ENCODE results near the gene TLR6.

TLR6 gene

DNA sequence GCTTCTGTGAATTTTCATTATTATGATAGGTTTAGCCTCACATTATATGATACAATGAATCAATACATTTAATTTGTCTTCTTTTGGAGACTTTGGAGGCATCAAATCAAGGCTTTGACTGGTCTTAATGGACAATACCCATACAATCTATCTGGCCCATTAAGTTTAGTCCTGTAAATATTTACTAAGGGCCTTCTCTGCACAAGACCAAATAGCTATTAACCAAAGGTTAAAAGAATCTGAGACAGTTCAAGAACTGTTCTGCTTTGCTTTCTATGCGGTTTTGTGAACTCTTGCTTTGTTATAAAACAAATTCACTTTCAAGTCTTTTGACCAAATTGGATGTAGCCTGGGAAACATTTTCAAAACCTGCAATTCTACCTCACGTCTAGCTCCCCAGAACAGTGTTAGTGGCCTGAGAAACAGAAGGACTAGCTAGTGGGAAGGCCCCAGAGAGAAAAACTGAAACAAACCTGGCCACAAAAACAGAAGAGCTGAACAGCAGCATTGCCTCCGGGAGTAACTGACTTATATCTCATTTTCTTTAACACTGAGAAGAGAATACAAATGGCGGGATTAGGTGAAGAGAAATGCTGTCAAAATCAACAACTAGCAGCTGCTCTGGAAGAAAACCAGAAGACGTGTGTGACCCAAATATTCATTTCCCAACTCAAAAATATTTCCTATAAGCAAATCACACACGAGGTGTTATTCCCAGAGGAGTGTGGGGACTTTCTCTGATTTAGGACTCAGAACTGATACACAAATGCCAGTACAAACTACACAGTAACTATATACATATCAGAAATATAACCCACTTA lies 52.6 kb downstream of the TLR6 start:
- Mint-ChIP-seq H3K4me1 (peaks cover 46% of the 10 kb centered on the region), H3K4me3 (peak overlapping the region; percentile 86), H3K27ac (peak overlapping the region; percentile 99), H3K9me3 (peaks cover 35% of the 10 kb centered on the region), H3K36me3 (peaks cover 51% of the 10 kb centered on the region), H3K27me3 (no peaks in the 10 kb centered on the region)
- peak; percentile 55 for DNase-seq
- CTCF ChIA-PET = interaction anchor here (0.5 to 6.5 kb wide), 21 partner anchors 9 to 624 kb away, joined by 3 to 91 read pairs (median 5); partner anchors contain the start of genes TLR10 and TLR6

DNA sequence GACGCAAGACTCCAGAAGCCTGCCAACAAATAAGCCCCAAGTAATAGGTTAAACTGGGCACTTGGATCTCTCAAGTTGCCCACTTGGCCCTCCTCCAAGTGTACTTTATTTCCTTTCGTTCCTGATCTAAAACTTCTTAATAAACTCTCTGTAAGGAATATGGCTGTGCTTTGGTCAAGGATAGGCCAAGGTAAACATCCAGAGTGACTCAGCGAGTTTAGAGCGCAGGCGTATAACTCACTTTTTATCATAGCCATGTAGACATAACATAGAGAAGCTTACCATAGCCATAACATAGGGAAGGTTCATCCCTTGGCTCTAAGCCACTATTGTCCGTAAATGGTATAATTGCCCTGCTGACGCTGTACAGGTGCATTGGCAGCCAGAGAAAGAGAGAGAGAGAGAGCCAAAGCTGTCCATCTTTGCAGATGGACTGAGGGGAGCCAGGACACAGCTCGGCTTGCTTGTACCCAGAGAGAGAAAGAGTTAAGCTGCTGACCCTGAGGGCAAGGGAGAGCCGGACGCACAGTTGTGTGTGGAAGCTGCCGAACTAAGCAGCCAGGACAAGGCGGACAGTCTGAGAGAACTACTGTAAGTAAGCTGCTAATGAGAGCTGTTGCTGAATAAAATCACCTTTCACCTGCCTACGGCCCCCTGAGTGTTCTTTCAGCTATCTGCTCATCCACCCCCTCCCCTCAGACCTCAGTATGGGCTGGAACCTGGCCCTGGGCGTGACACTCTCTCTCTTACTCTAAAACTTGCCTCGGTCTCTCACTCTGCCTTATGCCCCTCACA lies 53.9 kb downstream of the TLR6 start:
- Mint-ChIP-seq H3K27ac (peak overlapping the region; percentile 99), H3K4me3 (peak overlapping the region; percentile 86), H3K27me3 (no peaks in the 10 kb centered on the region), H3K9me3 (peaks cover 39% of the 10 kb centered on the region), H3K4me1 (peaks cover 46% of the 10 kb centered on the region), H3K36me3 (peaks cover 64% of the 10 kb centered on the region)
- CTCF ChIA-PET = interaction anchor here (1.1 to 6.5 kb wide), 10 partner anchors 8 to 623 kb away, joined by 3 to 91 read pairs (median 8); partner anchors contain the start of gene TLR10
- DNase-seq = no peak

DNA sequence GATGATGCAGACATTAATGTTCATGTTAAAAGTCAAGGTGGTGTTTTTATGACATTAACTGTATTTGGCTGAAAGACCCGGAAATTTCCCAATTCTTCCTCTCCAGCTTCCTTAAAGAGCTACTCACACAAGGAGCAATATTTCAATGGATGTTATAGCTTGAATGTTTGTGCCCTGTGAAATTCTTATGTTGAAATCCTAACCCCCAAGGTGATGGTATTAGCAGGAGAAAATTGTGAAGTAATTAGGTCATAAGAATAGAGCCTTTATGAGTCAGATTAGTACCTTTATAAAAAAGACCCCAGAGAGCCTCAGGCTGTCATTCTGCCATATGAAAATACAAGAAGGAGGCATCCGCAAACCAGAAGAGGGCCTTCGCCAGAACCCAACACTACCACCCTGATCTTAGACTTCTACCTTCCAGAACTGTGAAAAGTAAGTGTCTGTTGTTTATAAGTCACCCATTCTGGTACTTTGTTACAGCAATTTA lies 55.6 kb downstream of the TLR6 start:
- Mint-ChIP-seq H3K27ac (no peak overlapping the region), H3K27me3 (no peaks in the 10 kb centered on the region), H3K36me3 (peaks cover 81% of the 10 kb centered on the region), H3K9me3 (peaks cover 49% of the 10 kb centered on the region), H3K4me1 (peaks cover 41% of the 10 kb centered on the region), H3K4me3 (no peak overlapping the region)
- DNase-seq = no peak
- CTCF ChIA-PET = interaction anchor here (0.7 to 6.5 kb wide), 4 partner anchors 18 to 123 kb away, joined by 3 to 91 read pairs (median 36); partner anchors contain the start of gene TLR10

DNA sequence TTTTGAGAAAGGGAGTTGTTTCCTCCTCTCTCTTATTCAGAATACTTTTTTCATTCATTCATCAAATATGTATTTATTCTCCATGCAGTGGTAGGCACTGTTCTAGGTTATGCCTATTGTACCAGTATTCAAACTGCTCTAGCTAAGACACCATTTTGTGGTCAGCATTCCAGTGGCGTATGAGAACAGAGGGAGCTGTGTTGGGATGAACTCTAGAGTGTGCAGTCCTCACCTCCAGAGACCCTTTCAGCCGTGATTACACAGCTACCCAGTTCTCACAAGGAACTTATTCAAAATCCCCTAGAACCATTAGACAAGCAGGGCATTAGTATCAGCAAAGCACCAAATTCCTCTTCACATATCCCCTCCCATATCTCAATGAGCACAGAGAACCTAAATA lies 56.3 kb downstream of the TLR6 start:
- H3K36me3 Mint-ChIP-seq = peaks cover 87% of the 10 kb centered on the region
- peaks cover 34% of the 10 kb centered on the region for H3K4me1 Mint-ChIP-seq
- H3K27ac Mint-ChIP-seq = no peak overlapping the region
- H3K4me3 Mint-ChIP-seq = no peak overlapping the region
- peaks cover 56% of the 10 kb centered on the region for H3K9me3 Mint-ChIP-seq
- H3K27me3 Mint-ChIP-seq = no peaks in the 10 kb centered on the region
- no peak for DNase-seq
- CTCF ChIA-PET = interaction anchor here (1.5 to 6.5 kb wide), 3 partner anchors 17 to 60 kb away, joined by 3 to 91 read pairs (median 70); partner anchors contain the start of gene TLR10

DNA sequence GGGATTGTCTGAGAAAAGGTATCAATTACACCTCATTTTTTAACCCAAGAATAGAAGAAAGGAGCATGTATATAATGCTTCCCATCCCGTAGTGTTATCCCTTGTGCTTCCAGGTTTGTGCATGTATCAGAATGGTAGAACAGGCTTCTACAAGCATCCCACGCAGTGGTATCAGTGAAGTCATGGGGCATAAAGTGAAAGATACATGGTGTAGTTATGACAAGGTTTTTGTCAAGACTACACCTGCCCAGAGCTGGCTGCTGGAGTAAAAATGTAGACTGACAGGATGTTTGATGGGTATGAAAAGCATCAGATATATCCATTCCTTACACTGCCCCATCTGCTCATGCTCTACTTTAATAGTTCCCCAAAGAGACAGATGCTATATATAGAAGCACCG lies 61.5 kb downstream of the TLR6 start:
- no peaks in the 10 kb centered on the region for H3K27me3 Mint-ChIP-seq
- peaks cover 95% of the 10 kb centered on the region for H3K36me3 Mint-ChIP-seq
- H3K4me3 Mint-ChIP-seq = no peak overlapping the region
- CTCF ChIA-PET = interaction anchor here (0.9 to 1.2 kb wide), 2 partner anchors 8 to 34 kb away, joined by 4 to 5 read pairs; no protein-coding TSS in a partner anchor
- DNase-seq = no peak
- H3K27ac Mint-ChIP-seq = no peak overlapping the region
- peaks cover 18% of the 10 kb centered on the region for H3K4me1 Mint-ChIP-seq
- peaks cover 62% of the 10 kb centered on the region for H3K9me3 Mint-ChIP-seq

DNA sequence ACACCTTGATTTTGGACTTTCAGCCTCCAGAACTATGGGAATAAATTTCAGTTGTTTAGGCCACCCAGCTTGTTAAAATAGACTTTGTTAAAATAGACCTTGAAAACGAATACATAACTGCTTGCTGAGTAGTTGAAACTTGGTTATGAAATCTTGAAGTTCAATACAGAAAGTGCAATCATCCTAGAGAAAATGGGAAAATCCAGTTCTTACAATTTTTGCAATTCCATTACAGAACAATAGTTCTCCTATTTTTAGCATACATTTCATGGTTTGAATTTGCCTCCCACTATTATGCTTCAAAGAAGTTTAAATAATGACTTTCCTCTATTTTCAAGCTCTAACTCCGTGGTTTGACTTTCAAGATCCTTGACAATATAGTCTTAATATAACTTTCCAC lies 62.6 kb downstream of the TLR6 start:
- CTCF ChIA-PET = interaction anchor here (0.9 to 1.3 kb wide), 3 partner anchors 9 to 66 kb away, joined by 3 to 4 read pairs (median 4); no protein-coding TSS in a partner anchor
- H3K4me1 Mint-ChIP-seq = peaks cover 17% of the 10 kb centered on the region
- no peak overlapping the region for H3K27ac Mint-ChIP-seq
- no peak for DNase-seq
- H3K4me3 Mint-ChIP-seq = no peak overlapping the region
- peaks cover 90% of the 10 kb centered on the region for H3K36me3 Mint-ChIP-seq
- no peaks in the 10 kb centered on the region for H3K27me3 Mint-ChIP-seq
- peaks cover 58% of the 10 kb centered on the region for H3K9me3 Mint-ChIP-seq

DNA sequence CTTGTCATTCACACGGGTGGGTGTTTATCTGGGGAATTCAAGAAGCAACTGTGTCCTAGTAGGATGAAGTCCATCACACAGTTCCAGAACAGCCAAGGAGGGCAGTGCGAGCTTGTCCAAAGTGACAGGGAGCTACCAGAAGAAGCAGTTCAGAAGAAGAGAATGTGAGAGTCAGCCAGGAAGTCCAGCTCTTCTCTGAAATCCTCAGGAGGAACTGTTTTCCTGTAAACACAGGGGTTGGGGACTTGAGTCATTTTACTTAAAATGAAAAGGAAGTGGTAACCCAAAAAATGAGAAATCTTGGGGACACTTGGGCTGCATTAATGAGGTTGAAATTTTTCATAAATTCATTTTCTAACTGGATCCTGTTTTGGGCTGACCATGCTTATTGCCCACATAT lies 65.6 kb downstream of the TLR6 start:
- CTCF ChIA-PET = interaction anchor here (0.7 to 3.3 kb wide), 6 partner anchors 9 to 64 kb away, joined by 3 to 17 read pairs (median 7); partner anchors contain the start of gene TLR10
- no peak overlapping the region for H3K4me3 Mint-ChIP-seq
- H3K27ac Mint-ChIP-seq = peak overlapping the region; percentile 59

DNA sequence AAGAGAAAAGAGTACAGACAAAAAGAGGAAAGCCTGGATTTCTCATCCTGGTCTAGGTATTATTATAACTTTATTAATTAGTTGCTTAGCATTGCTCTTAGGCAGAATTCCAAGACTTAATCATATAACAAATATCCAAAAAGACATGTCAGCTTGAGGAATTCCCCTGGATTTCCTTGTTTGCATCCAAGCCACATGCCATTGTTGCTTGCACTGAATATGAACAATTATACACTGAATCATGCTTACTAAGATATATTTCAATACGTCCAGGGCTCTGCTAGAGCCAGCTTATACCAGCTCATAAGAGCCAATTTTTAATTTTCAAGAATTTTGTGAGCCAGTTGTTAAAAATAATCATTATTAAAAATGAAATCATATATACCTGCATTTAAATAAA lies 68.3 kb downstream of the TLR6 start:
- no peak overlapping the region for H3K27ac Mint-ChIP-seq
- no peak overlapping the region for H3K4me3 Mint-ChIP-seq
- no peak for DNase-seq
- H3K27me3 Mint-ChIP-seq = no peaks in the 10 kb centered on the region
- peaks cover 22% of the 10 kb centered on the region for H3K9me3 Mint-ChIP-seq
- H3K4me1 Mint-ChIP-seq = peaks cover 19% of the 10 kb centered on the region
- H3K36me3 Mint-ChIP-seq = peaks cover 37% of the 10 kb centered on the region
- CTCF ChIA-PET = interaction anchor here (2.7 to 3.3 kb wide), 2 partner anchors 15 to 29 kb away, joined by 12 to 17 read pairs; partner anchors contain the start of gene TLR1

More for the DNA sequence above, 65.6 kb downstream of the TLR6 start:
- no peaks in the 10 kb centered on the region for H3K27me3 Mint-ChIP-seq
- peaks cover 64% of the 10 kb centered on the region for H3K36me3 Mint-ChIP-seq
- DNase-seq = no peak
- H3K4me1 Mint-ChIP-seq = peaks cover 17% of the 10 kb centered on the region
- H3K9me3 Mint-ChIP-seq = peaks cover 45% of the 10 kb centered on the region

DNA sequence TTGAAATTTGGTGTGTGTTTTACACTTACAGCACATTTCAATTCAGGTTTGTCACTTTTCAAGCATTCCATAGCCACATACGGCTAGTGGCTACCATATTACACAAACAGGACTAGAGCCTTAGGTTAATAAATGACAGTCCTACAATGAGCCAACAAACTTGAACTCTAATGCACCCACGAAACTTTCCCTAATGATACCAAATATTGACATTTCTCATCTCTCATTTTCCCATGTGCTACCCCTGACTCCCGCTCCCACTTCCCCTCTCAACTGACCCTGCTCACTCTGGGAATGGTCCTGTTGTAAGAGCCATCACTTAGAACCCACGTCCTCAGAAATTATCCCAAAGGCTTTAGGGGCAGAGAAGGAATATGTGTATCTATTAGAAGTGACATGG lies 68.9 kb downstream of the TLR6 start:
- H3K4me1 Mint-ChIP-seq = peaks cover 21% of the 10 kb centered on the region
- H3K27ac Mint-ChIP-seq = no peak overlapping the region
- H3K27me3 Mint-ChIP-seq = no peaks in the 10 kb centered on the region
- peaks cover 22% of the 10 kb centered on the region for H3K9me3 Mint-ChIP-seq
- DNase-seq = no peak
- peaks cover 32% of the 10 kb centered on the region for H3K36me3 Mint-ChIP-seq
- CTCF ChIA-PET = interaction anchor here (2.7 kb wide), 1 partner anchor 16 kb away, joined by 12 read pairs; the partner anchor contains the start of gene TLR1
- no peak overlapping the region for H3K4me3 Mint-ChIP-seq

DNA sequence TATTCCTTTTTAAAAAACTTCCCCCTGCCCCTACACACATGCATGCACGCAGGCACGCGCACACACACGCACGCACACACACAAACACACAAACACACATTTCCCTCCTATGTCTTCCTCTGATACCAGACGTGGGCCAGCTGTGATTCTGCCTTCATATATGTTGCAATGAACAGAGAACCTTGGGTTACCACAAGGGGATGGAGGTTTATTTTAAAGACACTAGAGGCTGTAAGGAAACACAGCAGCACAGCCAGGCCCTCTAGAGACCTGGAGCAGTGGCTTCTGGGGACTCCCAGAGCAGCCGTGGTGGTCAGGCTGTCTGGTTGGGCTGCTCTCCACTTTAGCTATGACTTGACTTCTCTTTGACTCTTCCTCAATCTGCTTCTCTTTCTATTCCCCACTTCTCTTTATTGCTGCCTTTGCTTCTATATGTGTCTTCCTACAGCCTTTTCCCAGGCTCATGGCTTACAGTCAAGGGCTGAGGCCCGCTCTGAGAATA lies 70.7 kb downstream of the TLR6 start:
- Mint-ChIP-seq H3K9me3 (peaks cover 15% of the 10 kb centered on the region), H3K27ac (peak overlapping the region; percentile 7), H3K4me1 (peaks cover 15% of the 10 kb centered on the region), H3K27me3 (no peaks in the 10 kb centered on the region), H3K36me3 (peaks cover 18% of the 10 kb centered on the region), H3K4me3 (no peak overlapping the region)
- CTCF ChIA-PET = interaction anchor here (1.1 to 6.1 kb wide), 3 partner anchors 18 to 26 kb away, joined by 3 to 70 read pairs (median 35); partner anchors contain the start of gene TLR1
- no peak for DNase-seq

DNA sequence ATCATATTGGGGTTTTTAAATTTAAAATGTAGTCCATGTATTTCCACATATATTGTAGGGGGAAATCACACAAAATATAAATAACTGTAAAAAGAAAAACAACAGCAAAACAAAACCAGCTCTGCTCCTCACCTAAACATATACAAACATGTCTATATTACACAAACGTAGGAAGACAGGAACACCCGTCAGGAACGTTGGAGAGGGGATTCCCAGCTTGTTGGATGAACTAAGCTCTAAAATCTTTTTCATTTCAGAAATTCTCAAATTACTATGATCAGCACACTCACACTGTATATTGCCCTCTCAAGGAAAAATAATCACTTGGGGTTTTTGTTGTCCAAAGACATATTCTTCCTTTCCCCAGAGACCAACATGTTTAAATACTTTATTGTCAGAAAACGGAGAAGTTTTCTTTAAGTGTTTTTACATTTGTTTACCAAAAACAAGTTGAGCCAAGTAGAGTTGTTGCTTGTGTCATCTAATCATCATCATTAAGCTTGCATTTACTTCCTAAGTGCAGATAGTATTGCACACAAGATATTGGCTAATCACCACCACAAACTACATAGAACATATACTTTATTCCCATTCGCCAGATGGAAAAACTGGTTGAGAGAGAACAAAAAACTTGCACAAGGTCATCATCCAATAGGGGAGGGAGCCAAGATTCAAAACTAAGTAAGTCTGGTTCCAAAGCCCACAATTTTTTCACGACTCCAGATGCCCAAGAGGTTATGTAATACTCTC lies 71.4 kb downstream of the TLR6 start:
- H3K27me3 Mint-ChIP-seq = no peaks in the 10 kb centered on the region
- CTCF ChIA-PET = interaction anchor here (1.1 to 6.1 kb wide), 3 partner anchors 18 to 104 kb away, joined by 3 to 70 read pairs (median 35); partner anchors contain the start of gene TLR1
- H3K27ac Mint-ChIP-seq = no peak overlapping the region
- peaks cover 9% of the 10 kb centered on the region for H3K9me3 Mint-ChIP-seq
- H3K4me1 Mint-ChIP-seq = peaks cover 10% of the 10 kb centered on the region
- no peak for DNase-seq
- H3K36me3 Mint-ChIP-seq = peaks cover 11% of the 10 kb centered on the region
- H3K4me3 Mint-ChIP-seq = no peak overlapping the region

DNA sequence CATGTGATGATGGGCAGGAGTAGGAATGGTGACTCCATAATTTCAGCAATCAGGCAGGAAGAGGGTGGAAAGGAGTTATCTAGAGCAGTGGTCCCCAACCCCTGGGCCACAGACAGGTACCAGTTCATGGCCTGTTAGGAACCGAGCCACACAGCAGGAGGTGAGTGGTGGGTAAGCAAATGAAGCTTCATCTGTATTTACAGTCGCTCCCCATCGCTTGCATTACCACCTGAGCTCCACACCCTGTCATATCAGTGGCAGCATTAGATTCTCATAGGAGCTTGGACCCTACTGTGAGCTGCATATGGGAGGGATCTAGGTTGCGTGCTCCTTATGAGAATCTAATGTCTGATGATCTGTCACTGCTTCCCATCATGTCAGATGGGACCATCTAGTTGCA lies 72.5 kb downstream of the TLR6 start:
- Mint-ChIP-seq H3K27me3 (no peaks in the 10 kb centered on the region), H3K9me3 (peaks cover 1% of the 10 kb centered on the region), H3K36me3 (peaks cover 3% of the 10 kb centered on the region), H3K27ac (no peak overlapping the region), H3K4me3 (no peak overlapping the region), H3K4me1 (peaks cover 8% of the 10 kb centered on the region)
- no peak for DNase-seq
- CTCF ChIA-PET = interaction anchor here (1.1 to 6.1 kb wide), 3 partner anchors 19 to 105 kb away, joined by 3 to 70 read pairs (median 35); partner anchors contain the start of gene TLR1

DNA sequence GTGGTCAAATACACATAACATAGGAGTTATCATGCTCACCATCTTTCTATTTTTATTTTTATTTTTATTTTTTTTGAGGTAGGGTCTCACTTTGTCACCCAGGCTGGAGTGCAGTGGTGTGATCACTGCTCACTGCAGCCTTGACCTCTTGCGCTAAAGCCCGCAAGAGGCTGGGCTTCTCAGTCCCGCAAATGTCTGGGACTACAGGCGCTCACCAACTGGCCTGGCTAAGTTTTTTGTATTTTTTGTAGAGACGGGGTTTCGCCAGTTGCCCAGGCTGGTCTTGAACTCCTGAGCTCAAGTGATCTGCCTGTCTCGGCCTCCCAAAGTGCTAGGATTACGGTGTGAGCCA lies 73.5 kb downstream of the TLR6 start:
- Mint-ChIP-seq H3K27me3 (no peaks in the 10 kb centered on the region), H3K4me1 (peaks cover 8% of the 10 kb centered on the region), H3K9me3 (peaks cover 1% of the 10 kb centered on the region), H3K36me3 (peaks cover 3% of the 10 kb centered on the region), H3K4me3 (no peak overlapping the region), H3K27ac (no peak overlapping the region)
- CTCF ChIA-PET = interaction anchor here (0.8 to 6.1 kb wide), 21 partner anchors 8 to 603 kb away, joined by 3 to 89 read pairs (median 4); partner anchors contain the start of gene TLR1
- no peak for DNase-seq
